T1000 (cell line): ENCODE results near the gene RNF151.

Experiments used
- DNase-seq: peaks from one replicate; lab custom pipeline; 2025; ENCODE audit warnings: mixed read lengths; lab: John Stamatoyannopoulos, UW

Gene RNF151

DNA sequence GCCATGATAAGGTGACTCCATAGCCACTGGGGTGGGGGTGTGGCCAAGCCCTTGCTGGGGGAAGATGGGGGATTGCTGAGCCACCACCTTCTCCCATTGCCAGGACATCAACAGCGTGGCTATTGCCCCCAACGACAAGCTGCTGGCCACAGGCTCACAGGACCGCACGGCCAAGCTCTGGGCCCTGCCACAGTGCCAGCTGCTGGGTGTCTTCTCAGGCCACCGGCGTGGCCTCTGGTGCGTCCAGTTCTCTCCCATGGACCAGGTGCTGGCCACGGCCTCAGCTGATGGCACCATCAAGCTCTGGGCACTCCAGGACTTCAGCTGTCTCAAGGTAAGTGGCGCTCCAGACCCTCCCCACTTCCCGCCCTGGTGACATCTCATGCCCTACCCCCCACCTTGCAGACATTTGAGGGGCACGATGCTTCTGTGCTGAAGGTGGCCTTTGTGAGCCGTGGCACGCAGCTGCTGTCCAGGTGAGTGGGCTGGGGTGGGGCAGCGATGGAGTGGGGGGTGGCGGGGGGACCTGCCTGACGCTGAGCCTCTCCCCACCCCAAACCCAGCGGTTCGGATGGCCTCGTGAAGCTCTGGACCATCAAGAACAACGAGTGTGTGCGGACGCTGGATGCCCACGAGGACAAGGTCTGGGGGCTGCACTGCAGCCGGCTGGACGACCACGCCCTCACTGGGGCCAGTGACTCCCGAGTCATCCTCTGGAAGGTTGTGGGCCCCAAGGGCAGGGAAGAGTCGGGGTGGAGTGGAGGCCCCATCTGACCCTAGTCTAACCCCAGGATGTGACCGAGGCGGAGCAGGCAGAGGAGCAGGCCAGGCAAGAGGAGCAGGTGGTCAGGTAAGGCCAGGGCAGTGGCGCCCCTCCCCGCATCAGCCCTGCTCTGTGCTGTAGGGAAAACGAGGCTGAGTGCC lies 10.6 kb downstream of the RNF151 start:
- no peak for DNase-seq

DNA sequence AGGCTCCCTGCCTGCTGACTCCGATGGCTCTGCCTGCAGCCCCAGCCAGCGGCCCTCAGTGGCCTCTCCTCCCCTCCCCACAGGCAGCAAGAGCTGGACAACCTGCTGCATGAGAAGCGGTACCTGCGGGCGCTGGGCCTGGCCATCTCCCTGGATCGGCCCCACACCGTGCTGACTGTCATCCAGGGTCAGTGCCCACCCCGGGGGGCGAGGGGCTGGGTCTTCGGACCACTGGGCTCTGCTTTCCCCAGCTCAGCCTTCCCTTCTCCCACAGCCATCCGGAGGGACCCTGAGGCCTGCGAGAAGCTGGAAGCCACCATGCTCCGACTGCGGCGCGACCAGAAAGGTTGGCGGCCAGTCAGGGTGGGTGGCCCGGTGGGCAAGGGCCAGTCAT lies 11.2 kb downstream of the RNF151 start:
- DNase-seq: no peak

DNA sequence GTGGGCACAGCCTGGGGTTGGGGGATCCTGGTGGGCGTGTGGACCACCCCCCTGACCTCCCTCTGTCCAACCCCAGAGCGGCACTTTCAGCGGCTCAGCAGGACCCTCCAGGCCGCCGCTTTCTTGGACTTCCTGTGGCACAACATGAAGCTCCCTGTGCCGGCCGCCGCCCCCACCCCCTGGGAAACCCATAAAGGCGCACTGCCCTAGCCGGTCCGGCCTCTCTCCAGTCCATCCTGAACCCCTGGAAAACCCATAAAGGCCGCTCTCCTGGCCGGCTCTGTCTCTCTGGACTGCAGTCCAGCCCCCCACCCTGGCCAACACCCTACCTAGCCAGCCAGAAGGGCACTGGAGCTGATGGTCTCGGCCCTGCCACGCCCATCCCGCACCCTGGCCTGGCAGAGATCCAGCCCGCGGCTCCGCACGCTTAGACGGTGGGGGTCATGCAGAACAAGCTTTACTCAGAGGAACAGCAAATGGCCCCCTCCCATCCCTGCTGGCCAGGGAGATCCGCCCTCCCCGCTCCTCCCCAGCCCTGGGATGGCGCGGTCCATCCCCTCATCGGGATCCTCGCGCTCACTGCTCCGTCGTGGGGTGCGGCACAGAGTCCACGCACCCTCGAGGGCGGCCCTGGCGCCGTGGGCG lies 11.9 kb downstream of the RNF151 start:
- DNase-seq: no peak

DNA sequence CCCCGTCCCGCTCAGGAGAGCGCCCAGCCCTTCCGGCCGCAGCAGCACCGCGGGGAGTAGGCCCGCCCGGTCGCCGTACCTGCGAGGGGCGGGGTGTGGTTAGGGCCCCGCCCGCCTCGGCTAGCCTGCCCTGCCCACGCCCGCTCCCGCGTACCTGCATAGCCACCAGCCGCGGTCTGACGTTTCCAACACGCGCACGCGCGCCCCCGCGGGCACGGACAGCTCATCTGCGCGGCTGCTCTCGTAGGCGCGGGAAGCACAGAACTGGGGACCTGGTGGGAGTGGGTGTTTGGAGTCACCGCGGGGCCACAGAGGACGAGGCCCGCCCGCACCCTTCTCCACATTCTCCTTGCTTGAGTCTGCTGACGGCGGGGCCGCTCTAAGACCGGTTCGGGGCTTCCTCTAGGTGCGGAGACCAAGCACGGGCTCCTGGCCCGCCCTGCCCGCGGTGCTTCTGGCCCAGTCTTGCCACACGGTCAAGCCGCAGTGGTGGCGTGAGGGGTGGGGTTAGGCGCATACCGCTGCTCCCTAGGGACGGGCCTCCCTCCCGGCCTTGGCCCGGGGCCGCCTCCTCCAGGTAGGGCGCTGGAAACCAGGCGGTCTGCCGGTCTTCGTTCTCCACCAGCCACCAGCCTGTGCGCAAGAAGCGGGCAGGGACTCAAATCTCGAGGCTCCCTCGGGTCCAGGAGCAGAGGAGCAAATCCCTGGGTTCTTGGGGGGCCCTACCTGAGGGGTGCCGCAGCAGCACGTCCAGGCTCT lies 12.8 kb downstream of the RNF151 start:
- no peak for DNase-seq

DNA sequence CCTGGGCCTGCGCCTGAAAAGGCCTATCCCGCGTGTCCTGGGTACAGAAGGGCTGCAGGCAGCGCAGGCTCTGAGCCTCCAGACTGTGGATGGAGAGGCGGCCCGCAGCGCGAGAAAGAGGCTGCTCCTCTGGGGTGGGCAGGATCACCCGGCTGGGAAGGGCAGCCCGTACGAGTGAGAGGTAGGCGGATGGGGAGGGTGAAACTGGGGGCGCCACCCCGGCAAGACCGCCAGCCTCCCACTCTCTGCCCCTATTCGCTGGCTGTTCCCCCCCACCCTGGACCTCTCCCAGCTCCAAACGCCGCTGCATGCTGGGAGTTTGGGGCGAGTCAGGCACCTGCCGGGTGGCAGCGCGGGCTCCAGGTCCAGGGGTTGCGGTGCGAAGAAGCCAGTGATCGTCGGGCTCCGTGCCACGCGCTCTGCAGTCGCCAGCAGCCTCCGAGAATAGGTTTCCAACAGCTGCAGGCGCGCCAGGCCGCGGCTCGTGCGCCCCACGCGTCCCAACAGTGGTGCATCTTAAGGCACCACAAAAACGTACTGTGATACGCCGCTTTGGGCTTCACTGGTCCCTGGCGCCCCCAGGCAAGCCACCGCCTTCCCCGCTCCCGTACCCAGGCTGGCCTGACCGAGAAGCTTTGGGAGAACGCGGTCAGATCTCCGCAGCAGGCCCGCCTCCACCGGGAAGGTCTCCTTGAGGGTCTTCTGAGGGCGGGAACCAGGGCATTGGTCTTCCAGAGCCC lies 13.5 kb downstream of the RNF151 start:
- no peak for DNase-seq

DNA sequence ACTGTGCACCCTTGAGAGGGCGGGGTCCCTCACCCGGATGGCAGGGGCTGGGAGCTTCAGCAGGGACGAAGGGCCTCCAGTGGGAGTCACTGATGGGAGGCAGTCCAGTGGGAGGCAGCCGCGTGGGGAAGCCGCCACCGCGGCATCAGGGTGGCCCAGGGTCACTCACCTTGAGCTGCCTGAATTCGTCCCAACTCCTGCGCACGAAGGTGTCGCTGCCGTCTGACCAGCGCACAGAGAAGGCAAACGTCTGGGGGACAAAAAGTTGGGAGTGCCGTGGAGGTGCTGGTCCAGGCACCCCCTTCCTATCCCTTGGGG lies 14.1 kb downstream of the RNF151 start:
- no peak for DNase-seq

DNA sequence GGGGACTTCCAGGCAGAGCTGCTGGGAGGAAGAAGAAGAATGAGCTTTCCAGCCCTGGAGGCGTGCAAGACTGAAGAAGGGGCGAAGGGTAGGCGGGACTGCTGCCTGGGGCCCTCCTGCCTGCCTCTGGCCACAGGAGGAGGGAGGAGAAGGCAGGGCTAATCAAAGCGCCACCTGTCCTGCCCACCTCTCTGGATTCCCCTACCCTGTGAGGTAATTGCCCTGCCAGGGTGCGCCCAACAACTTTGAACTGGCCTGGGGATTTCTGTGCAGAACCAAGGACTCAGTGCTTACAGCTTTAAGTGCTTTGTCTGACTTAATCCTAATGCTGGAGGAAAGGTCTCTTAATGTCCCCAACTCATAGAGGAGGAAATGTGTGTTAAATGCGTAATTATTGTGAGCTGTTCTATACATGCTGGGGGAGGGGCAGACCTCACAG lies 14.8 kb downstream of the RNF151 start, which contains the start of gene NOXO1:
Gene NOXO1 (minus strand): TSS at position 72 of the 439 bp plus-strand sequence. CDS start 290 bp downstream, outside the sequence.
- no peak for DNase-seq

DNA sequence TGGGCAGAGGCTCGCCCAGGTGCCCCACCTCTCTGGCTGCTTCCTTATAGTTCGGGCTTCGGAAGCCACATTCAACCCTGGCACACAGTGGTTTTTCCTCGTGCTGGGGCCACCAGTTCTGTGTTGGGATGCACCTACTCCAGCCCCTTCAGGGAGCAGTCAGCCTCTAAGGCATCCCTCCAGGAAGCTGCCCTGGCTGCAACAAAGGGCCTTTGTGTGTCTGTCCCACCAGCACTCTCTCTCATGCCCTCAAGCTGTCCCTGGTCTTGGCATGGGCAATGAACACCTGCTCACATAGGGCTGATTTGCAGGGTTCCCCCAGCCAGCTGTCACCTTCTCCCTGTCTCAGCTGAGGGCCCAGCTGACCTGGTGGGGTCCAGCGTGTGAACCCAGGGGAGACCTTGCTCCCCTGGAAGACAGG lies 15.4 kb downstream of the RNF151 start:
- DNase-seq: no peak

DNA sequence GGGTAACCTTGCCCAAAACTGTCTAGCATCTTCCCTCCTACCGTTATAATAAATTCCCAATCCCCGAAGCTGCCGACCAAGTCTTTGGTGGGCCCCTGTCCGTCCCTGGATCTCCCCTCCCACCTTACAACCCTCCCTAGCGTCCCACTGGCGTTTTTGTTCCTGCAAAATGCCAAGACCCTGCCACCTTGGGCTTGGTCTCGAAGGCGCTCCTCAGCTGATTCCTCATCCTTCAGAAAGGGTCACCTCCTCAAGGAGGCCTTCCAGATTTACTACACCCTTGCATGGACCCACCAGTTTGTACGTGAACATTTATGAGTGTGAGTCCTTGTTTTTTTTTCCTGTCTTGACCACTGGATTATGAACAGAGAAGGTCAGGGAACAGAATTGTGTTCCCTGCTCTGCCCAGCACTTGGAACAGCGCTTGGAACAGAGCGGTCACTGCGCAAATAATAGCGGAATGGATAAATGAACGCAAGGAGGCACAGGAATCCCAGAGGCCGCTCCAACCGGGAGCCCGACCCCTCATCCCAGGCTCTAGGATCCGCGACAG lies 16.4 kb downstream of the RNF151 start:
- DNase-seq: no peak

DNA sequence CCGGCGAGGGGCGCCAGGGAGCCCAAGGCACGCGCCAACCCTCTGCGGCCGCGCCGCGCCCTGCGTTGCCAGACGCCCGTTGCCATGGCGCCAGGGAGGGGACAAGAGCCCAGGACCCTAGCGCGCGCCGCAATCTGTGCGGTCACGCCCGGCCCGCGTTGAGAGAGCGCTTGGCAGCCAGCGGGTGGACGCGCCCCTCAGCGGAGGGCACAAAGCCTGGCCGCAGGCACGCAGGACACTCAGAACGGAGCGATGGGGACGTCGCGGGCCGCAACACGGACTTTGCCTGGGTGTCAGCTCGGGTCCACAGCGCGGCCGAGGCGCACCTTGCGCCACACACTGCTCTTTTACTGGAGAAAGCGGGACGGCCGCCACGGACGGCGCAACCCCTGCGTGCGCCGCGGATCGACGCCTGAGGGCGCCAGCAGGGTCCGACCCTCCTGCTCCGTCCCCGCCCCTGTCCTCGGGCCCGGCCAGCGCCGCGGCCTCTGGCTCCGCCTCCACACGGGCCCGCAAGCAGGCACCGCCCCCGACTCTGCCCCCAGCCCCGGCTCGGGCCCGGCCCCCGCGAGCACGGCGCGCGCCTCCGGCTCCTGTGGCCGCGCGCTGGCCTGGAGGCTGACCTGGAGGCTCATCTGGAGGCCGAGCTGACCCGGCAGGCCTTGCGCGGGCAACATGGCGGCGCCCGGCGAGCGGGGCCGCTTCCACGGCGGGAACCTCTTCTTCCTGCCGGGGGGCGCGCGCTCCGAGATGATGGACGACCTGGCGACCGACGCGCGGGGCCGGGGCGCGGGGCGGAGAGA lies 17.1 kb downstream of the RNF151 start, which contains the start of gene GFER:
Gene GFER (plus strand): TSS at position 650 of the 803 bp plus-strand sequence. CDS start 26 bp downstream, at position 676.
- peak; percentile 94 for DNase-seq

DNA sequence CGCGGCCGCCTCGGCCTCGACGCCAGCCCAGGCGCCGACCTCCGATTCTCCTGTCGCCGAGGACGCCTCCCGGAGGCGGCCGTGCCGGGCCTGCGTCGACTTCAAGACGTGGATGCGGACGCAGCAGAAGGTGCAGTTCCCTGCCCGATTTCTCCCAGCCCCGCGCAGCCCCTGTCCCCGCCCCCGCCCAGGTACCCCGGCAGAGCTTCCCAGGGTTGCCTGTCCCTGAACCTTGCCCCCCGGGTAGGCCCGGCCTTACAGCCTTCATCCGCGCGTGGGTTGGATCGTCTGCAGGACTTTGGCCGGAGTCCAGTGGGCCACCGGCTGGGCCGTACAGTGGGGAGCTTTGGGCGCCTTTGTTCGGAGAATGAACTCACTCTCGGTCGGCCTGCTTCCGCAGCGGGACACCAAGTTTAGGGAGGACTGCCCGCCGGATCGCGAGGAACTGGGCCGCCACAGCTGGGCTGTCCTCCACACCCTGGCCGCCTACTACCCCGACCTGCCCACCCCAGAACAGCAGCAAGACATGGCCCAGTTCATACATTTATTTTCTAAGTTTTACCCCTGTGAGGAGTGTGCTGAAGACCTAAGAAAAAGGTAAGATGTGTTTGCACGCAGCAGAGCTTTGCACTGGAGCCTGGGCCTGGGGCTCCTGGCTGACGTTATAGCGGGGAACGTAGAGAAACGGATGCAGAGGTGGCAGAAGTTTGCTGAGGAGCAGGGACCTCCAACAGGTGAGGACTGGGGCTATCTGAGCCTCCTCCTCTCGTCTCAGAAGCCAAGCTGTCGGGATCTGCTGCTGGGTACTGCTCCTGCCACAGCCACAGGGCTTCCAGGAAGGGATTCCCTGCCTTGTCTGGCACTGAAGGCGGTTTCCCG lies 17.9 kb downstream of the RNF151 start:
- no peak for DNase-seq

DNA sequence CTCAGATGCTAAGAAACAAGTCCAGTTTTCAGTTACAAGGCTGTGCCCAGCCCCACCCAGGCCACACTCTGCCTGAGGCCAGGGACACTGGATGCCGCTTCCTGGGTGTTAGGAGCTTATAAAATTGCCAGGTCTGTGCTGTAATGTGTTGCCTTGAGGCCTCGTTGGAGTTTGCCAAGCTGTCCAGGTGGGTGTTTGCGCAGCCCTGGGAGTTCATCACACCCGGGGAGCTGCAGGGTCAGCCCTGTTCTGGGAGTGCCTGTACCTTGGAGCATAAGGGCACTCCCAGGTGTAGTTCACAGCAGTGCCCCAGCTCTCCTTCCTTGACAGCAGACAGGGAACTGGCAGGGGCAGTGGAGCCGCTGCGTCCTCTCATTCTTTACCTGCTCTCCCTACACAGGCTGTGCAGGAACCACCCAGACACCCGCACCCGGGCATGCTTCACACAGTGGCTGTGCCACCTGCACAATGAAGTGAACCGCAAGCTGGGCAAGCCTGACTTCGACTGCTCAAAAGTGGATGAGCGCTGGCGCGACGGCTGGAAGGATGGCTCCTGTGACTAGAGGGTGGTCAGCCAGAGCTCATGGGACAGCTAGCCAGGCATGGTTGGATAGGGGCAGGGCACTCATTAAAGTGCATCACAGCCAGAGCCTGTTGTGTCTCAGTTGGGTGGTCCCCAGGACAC lies 19.0 kb downstream of the RNF151 start:
- no peak for DNase-seq

DNA sequence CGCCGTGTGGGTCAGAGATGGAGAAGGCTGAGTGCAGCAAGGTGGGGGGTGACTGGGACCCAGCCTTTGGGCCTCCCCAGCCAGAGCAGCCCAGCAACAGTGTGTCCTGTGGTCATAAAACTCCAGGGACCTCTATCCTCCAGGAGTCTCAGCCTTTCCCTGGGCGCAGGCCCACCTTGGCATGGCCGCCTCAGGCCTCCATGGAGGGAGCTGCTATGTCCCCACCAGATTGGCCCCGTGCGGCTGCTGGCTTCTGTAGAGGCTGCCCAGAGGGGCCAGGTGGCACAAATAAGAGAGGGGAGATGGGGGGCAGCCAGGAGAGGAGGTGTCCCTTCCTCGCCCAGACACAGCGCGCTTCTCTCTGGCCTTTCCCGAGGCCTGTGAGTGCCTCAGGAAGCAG lies 20.5 kb downstream of the RNF151 start:
- DNase-seq: no peak

DNA sequence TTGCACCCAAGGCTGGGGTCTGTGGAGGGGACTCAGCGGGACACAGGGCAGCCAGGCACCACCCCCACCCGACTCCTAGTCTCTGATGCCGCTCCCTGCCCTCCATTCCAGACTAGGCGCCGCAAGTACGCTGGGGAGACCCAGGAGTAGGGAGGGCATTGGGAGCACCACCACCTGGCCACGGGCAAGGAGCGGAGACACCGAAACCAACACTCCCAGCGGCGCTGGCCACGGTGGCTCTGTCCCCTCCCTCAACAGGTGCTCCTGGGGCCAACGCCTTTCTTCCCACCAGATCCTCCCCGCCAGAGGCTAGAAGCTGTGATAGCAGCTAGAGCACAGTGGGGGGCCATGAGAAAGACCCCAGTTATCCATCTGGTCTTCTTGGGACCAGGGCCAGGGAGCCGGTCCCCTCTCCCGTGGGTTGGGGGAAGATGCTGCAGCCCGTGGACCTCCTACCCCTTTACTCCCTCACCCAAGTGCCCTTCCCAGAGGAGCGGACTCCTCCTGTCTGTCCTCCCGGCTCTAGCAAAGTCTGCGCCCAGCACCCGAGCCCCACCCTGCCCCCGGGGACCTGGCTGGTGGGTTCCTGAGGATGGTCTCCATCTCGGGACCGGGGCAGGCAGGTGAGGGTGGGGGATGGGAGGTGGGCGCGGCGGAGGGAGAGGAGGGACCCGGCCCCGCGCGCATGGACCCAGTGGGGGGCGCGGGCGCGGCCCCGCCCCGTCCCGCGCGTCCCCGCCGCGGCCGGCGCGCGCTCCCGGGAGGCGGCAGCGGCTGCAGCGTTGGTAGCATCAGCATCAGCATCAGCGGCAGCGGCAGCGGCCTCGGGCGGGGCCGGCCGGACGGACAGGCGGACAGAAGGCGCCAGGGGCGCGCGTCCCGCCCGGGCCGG lies 22.8 kb downstream of the RNF151 start, which contains the start of gene SYNGR3:
Gene SYNGR3 (plus strand): TSS at position 762 of the 892 bp plus-strand sequence. CDS start 133 bp downstream, outside the sequence.
- DNase-seq: no peak

DNA sequence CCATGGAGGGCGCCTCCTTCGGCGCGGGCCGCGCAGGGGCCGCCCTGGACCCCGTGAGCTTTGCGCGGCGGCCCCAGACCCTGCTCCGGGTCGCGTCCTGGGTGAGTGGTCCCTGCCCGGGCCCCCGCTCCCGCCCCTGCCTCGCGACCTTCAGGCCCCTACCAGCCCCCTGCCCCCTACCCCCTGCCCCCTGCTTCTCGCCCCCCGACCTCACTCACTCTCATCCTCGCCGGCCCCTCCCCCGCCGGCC lies 23.4 kb downstream of the RNF151 start:
- DNase-seq: no peak

DNA sequence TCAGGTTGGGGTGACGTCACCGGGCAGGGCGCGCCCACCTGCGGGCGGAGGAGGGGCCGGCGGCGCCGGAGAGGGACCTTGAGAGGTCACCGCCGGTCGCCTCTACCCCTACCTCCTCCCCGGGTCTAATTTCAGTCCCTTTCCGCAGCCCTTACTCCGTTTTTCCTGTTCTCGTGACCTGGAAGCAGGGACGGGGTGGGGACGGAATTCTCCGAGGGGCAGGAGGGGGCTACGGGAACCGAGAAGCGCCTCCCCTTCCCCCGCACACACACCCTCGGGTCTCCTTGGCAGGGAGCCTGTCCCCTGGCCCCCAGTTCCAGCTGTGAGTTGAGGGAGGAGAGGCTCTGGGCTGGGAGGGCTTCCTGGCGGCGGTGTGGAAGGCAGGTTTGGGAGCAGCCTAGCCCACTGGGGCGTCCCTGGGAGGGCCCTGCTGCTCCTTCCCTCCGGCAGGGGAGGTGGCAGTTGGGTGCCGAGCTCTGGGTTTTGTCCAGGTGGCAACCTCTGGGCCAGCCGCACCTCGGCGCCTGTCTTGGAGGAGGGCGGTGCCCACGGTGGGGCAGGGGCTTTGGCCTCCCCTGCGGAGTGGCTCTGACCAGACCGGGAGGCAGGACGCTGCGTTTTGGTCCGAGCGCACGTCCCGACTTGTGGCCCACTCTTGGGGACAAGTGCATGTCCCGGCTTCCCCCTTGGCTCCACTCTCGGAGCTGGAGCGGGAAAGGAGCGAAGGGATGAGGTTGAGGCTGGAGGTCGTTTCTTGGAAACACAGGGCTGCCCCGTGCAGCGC lies 23.9 kb downstream of the RNF151 start:
- no peak for DNase-seq

DNA sequence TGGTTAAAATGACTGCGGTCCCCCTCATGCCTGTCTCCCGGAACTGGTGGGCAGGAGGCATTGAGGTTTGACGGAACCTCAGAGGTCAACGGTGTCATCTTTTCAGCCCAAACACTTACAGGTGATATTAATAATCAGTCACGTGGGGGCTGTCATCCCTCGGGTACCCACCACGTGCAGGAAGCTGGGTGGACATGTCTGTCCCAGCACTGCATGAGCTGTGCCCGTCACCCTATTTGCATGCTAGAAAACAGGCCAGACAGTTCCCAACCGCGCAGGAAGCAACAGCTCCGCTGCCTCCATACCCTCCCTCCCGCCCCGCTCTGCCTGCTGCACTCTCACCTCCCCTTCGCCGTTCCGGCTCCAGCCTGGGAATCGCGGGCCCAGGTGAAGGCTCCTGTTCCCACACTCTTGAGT lies 24.5 kb downstream of the RNF151 start:
- no peak for DNase-seq
